SH-SY5Y (cell line): ENCODE results near the gene TSPO.

Source experiments
- GATA2 ChIP-seq: IDR thresholded peaks from 2 replicates; pipeline ENCODE4 v1.6.1; 2011; ENCODE audit warnings: mild to moderate bottlenecking, low read depth, low read length
- GATA3 ChIP-seq: IDR thresholded peaks from 2 replicates; pipeline ENCODE4 v1.6.1; 2011; ENCODE audit warnings: low read depth, mild to moderate bottlenecking, low read length, moderate library complexity

The TSPO gene

DNA sequence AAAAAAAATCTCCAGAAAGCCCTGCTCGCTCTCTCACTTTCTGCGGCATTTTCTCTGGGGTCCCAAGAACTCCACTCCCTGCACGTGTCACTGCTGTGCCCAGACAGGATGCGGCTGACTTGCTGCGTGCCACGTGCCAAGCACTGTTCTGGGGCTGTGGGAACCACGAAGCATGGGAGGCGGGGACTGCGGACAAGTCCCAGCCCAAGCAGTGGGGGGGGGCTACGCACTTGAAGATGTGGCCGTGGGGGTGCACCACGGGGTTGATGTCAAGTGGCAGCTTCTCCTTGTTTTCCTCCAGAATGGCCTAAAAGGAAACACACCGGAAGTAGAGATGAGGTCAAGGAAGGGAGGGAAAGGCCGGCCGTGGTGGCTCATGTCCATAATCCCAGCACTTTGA is 24.7 kb downstream of the TSPO start:
- no peak for TF ChIP-seq GATA2
- no peak for TF ChIP-seq GATA3

- TF ChIP-seq GATA2 (no peak), GATA3 (no peak)
Measured at GRCh38 chr22:43177479-43177878, 26.1 kb downstream of the TSPO start.

- TF ChIP-seq GATA3 = no peak
- TF ChIP-seq GATA2 = no peak
Measured at GRCh38 chr22:43179146-43179910, 28.0 kb downstream of the TSPO start.

DNA sequence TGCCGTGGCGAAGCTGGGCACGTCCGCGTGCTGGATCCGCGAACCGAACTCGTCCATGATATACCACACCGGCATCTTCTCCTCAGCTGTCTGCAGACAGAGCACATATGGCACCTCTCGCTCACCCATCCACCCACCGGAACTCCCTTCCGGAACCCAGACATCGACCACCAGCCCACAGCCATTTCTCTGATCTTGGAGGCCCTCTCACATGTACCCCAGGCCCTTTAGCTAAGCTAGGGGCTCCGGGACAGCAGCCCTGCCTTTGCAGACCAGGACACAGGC is 28.5 kb downstream of the TSPO start:
- no peak for TF ChIP-seq GATA2

DNA sequence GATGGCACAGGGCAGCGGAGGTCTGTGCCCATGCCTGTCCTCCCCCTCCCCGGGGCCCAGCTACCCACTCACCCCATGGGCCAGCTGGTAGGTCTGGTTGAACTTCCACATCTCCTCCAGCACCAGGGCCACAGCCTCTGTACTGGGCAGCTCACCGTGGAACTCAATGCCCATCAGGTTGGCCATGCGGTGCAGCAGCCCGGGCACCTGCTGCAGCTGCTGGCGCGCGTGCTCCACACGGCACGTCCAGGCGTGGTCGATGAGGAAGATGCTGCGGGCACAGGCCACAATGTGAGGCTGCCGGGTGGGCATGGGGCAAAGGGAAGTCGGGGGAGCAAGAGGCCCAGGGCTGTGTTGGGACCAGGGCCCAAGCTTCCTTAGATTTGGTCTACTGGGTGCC is 29.3 kb downstream of the TSPO start:
- TF ChIP-seq GATA3 (no peak), GATA2 (no peak)

- TF ChIP-seq GATA2 (no peak), GATA3 (no peak)
Measured at GRCh38 chr22:43181321-43182076, 30.1 kb downstream of the TSPO start.

- no peak for TF ChIP-seq GATA2
Measured at GRCh38 chr22:43182118-43182517, 30.8 kb downstream of the TSPO start.

GRCh38 chr22:43182726-43183125 is 31.4 kb downstream of the TSPO start:
- TF ChIP-seq GATA2 (no peak), GATA3 (no peak)

- no peak for TF ChIP-seq GATA2
- no peak for TF ChIP-seq GATA3
Measured at GRCh38 chr22:43183496-43184277, 32.3 kb downstream of the TSPO start.

GRCh38 chr22:43185860-43186261 is 34.5 kb downstream of the TSPO start:
- TF ChIP-seq GATA2 = no peak
- TF ChIP-seq GATA3 = no peak

DNA sequence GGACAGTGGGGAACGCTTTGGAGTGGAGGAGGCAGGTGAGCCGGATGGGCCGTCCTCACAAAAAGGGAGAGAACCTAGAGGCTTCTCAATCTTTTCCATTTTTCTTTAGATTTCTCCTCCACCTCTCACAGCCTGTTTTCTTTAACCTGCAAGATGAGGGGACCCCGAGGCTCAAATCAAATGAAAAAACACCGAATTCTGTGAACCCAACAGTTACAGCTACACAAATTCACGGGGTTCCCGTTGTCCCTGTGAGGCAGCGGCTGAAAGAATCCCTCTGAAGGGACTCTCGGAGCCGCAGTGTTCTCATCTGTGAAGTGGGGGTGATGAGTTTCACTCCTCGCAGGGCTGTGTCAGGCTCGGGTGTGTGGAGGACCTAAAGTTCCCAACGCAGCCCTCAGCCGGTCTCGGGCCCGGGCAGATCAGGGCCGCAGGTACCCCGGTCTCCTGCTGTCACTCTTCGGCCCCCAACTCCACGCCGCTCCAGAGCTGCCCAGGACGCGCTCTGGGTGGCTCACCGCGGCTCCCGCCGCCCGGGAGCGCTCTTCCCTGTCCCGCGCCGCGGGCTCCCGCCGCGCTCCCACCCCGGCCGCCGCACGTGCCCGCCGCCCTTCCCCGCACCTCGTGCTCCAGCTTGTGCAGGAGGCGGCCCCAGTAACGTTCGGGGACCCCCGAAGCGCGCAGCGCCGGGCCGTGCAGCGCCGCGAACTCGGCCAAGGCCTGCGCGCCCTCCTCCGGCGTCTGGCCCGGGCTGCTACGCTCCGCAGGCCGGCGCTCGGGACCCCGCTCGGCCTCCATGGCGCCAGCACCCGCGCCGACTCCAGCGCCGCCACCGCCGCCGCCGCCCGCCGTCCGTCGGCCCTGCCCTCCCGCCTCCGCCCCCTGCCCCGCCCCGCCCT is 35.2 kb downstream of the TSPO start, which contains the start of gene TTLL12:
TSS of gene TTLL12 (minus strand) at position 863 of the 899 bp plus-strand sequence. CDS start at position 798, 65 bp downstream.
- no peak for TF ChIP-seq GATA3
- no peak for TF ChIP-seq GATA2

DNA sequence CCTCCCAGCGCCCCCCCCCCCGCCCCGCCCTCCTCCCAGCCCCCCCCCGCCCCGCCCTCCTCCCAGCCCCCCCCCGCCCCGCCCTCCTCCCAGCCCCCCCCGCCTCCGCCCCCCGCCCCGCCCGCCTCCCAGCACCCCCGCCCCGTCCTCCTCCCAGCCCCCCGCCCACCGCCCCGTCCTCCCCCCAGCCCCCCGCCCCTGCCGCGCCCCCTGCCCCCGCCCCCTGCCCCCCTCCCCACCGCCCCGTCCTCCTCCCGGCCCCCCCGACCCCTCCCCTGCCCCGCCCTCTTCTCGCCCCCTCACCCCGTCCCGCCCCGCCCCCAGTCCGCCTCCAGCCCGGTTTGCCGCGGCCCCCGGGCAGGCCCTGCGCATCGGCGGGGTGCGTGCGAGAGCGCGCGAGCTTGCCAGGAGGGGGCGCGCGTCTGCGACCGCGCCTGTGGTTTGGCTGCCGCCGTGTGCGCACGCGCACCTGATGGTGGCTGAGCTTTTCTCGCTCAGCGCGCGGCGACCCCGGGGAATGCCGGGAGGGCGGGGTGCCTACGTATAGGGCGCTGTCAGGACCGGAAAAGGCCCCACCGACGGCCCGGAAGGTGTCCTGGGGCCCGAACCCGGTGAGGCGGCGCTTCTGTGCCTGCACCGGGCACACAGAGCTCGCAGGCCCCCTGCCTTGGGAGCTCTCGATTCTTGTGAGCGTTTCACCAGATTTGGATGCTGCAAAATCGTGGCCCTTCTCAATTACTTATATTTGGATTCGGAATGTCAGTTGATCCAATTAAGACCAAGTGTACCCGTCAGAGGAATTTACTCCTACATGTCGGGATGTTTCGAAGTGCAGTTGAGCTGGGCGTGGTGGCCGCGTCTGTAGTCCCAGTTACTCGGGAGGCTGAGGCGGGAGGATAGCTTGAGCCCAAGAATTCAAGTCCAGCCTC is 36.1 kb downstream of the TSPO start:
- no peak for TF ChIP-seq GATA3
- TF ChIP-seq GATA2 = no peak

GRCh38 chr22:43188829-43189545 is 37.6 kb downstream of the TSPO start:
- TF ChIP-seq GATA3 (no peak), GATA2 (no peak)
